ENCODE data around the gene CR1L.
"Not testable (repeated sequence)": the region's sequence is repeated elsewhere in the genome, so short reads cannot be mapped to it uniquely, and the experiment has no call there.

The CR1L gene

DNA sequence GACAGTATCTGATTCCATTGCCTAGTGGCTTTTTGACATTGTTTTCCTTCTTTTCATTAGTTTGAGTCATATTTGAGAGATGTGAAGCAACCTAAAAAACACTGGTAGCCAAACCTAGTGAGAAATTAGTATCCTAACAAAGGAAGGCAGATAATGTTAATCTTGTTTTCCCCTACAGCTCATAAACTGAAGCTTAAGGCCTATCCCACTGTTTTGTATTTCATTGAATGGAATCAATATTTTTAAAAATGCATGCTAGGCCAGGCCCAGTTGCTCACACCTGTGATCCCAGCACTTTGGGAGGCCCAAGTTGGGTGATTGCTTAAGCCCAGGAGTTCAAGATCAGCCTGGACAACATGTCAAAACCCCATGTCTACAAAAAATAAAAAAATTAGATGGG, 1.2 kb downstream of the CR1L start:
- no peak for DNase-seq (ENCODE audit: low read depth in 1 of 2, low spot score in 1 of 2)

DNA sequence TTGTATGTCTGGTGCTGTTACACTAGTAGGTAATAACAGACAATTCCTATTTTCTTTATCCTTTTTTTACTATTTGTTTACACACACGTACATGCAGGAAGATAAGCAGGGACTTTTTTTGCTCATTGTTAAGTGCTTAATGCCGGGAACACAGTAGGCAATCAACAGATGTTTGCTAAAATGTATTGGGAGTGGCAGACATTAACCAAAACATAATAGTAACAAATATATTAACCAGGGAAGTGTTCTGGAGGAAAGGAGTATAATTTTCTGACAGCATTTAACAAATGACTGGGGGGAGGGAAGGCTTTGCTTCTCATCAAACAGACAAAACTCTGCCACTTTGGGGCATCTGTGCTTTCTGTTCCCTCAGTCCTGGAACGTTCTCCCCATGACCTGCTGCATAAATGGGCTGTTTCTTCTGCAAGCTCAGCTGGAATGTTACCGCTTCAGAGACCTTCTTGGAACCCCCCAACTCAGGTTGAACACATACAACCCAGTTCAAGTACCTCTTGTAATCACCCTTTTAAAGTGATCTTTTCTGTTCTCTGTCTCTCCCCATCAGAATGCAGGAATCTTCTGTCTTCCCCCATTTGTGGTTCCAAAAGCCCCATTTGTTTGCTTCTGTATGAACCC, 2.1 kb downstream of the CR1L start:
- DNase-seq (ENCODE audit: low read depth in 1 of 2, low spot score in 1 of 2): no peak

DNA sequence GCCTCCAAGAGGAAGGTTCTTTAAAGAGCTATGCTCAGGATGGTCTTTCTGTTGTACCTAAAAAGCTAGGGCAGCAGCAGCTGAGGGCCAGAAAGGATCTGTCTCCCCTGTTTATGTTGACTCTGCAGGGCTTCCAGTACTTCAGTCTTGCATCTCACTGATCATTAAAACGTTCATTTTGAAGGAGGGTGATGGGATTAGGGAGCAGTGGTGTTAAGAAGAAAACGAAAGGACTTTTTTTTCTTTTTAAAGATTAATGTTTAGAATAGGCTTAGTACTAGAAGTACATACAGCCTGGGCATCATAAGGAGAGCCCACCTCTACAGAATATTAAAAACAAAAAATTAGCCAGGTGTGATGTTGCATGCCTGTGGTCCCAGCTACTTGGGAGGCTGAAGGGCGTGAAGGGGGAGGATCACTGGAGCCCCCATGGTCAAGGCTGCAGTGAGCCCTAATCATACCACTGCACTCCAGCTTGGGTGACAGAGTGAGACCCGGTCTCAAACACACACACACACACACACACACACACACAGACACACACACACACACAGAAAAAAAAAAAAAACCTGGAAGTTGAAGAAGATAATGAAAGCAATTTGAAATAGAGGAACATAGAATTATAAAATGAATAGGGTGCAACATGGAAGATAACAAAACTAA, 2.9 kb downstream of the CR1L start:
- DNase-seq (ENCODE audit: low read depth in 1 of 2, low spot score in 1 of 2): no peak

DNA sequence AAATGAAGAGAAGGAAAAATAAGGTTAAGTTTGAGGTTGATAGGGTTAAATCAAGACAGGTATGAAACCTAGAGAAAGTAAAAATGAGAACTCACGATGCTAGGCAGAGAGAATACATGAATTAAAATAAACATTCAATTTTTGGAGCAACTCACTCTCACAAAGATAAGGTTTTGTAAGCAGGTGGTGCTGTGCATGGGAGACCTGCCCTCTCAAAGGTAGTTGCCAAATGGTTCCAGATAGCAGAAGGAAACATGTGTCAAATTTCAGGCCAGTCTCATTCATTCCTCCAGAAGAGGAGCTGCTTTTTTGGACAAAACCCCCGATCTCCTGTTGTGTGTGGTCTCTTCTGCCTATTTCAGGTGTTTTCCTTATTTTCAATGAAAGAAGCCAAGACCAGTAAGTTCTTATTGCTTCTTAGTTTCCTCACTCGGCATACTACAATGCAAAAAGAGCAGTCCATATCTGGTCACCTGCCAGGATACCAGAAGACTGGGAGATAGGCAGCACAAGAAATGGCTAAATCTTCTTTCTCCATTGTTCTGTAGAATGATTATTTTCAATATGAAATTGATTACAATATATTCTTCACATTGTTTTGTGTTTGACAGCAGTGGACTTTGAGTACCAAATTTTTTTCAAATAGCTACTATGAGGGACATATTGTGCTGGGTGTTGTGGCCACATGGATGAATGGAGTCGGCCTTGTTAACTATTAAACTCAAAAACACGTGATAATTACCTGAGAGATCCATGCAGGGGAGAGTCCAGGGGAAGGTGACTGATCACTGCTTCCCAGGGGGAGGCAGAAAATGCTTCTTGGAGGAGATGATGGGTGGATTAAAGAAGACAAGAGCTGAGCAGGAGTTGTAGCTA, 3.6 kb downstream of the CR1L start:
- DNase-seq (ENCODE audit: low read depth in 1 of 2, low spot score in 1 of 2): no peak

DNA sequence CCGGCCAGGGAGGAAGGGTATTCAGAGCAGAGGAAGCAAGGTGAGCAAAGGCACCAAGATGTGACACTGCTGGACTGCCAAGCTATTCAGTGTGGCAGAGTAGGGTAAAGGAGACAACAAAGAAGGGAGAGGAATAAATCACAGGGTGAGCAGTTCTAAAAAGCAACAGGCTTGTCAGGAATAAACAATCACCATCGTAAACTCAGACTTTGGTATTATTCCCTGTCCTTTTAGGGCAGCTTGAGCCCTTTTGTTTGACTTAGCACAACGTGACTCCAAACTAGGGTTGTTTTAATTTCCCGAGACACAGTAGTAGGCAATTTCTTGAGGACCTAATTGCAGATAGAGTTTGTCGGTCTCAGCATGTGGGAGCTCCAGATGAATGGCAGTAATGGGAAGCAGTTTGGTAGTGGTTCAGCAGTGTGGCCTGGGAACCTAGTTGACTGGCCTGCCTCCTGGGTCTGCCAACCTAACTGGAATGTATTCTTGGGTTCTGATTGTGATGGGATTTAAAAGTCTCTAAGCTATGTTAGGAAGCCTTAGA, 4.3 kb downstream of the CR1L start:
- DNase-seq (ENCODE audit: low read depth in 1 of 2, low spot score in 1 of 2): no peak

DNA sequence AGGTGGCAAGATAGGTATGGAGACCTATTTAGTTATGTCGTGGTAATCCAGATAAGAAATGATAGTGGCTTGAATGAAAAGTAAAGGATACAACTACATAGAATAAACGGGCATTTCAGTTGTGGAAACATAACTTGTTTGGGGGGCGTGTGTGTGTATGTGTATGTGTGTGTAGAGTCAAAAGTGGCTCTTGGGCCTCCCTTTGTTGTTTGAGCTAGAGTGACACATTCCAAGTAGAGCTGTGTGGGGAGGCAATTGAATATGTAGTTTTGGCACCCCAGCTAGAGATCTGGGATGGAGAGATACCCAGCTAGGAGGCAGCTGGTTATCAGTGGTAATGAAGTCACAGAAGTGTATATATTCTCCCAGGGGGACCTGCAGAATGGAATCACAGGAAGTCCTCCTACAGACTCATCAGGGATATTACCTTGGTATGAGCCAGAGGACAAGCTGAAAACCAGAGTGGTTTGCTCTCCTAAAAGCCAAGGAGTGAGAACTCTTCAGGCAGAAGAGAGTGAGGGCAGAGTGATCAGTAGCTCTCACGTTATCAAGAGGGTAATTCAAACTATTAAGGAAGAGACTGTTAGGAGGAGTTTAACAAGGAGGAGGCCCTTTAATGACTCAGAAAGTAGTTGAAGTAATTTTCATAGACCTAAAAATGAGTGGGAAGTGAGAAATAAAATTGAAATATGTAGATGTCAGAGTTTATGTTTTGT, 5.1 kb downstream of the CR1L start:
- no peak for DNase-seq (ENCODE audit: low read depth in 1 of 2, low spot score in 1 of 2)

DNA sequence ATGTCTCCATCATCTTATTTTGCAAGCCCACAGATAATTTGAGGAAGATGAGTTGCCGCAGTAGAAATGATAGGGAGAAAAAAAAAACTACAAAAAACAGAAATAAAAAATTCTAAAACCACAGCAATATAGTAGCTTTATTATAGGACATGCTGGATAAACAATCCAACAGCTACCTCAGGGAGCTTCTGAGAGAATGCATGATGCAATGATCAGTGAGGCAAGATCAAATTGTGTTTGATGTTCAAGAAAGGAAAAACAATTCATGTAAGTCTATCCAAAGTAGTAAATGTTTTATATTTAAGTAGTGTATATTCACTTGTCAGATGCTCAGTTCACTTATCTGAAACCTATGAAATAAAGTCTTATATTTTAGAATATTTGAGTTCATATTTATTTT, 6.7 kb downstream of the CR1L start:
- DNase-seq (ENCODE audit: low read depth in 1 of 2, low spot score in 1 of 2): no peak

DNA sequence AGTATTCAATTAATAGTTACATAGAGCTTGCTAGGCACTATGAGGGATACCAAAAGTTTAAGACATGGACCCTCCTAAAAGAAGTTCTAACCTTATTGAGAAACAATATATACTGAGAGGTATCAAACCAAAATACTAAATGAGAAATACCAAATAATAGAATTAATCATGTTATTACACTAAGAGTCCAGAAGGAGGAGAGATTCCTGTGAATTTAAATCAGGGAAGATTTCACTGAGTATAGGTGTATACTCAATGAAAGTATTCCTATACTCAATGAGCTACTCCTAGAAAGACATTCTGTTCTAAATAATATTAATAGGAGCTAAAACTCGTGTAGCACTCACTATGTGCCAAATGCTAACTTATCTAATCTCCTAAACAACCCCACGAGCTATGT, 9.4 kb downstream of the CR1L start:
- no peak for DNase-seq (ENCODE audit: low read depth in 1 of 2, low spot score in 1 of 2)

DNA sequence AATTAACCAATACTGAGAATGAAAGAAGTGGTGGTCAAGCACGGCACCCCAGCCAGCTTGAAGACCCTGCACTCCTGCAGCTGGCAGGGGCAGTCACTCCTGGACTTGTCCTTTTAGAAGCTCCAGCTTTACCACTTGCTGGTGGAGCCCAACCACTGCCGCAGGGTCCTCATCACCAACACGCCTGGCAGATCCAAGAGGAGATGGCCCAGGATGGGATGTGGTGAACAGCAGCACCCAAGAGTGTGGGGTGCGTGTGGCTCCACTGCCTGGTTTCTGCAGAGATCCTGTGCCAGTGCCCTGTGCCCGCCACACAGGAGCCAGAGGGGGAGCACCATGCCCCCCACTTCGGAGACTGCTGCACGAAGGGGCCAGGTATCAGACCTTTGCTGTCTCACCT, 13.5 kb downstream of the CR1L start:
- DNase-seq (ENCODE audit: low read depth in 1 of 2, low spot score in 1 of 2): no peak

DNA sequence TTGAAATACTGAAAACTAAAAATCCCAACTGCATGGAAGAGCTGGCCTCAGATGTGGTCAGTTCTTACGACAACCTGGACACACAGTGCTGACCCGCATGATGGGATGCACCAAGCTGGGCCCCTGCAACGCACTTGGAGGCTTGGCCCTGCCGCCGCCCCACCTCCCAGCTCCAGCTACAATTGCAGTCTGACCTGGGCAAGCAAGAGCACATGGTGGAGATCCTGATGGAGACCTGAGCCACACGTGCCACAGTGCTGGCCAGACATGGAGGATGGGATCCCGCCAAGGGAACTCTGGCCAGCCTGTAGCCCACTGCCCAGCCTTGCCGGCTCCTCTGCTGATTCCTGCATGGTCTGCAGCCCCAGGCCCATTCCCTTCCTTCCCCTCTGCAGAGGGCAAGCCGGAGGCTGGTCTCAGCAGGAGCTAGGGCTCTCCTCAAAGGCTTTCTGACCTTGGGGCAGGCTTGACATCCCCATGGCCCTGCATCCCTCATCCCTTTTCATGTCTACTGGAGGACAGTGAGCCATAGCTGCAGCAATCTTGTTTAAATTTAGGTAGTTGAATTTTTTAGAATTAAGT, 14.1 kb downstream of the CR1L start:
- no peak for DNase-seq (ENCODE audit: low read depth in 1 of 2, low spot score in 1 of 2)

DNA sequence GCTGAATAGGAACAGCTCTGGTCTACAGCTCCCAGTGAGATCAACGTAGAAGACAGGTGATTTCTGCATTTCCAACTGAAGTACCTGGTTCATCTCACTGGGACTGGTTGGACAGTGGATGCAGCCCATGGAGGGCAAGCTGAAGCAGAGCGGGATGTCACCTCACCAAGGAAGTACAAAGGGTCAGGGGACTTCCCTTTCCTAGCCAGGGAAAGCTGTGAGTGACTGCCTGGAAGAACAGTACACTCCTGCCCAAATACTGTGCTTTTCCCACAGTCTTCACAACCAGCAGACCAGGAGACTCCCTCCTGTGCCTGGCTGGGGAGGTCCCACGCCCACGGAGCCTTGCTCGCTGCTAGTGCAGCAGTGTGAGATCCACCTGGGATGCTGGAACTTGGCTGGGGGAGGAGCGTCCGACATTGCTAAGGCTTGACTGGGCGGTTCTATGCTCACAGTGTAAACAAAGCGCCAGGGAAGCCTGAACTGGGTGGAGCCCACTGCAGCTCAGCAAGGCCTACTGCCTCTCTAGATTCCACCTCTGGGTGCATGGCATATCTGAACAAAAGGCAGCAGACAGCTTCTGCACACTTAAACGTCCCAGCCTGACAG, 14.7 kb downstream of the CR1L start:
- no peak for DNase-seq (ENCODE audit: low read depth in 1 of 2, low spot score in 1 of 2)

DNA sequence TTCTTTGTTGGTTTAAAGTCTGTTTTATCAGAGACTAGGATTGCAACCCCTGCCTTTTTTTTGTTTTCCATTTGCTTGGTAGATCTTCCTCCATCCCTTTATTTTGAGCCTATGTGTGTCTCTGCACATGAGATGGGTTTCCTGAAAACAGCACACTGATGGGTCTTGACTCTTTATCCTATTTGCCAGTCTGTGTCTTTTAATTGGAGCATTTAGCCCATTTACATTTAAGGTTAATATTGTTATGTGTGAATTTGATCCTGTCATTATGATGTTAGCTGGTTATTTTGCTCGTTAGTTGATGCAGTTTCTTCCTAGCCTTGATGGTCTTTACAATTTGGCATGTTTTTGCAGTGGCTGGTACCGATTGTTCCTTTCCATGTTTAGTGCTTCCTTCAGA, 16.5 kb downstream of the CR1L start:
- not testable (repeated sequence) for DNase-seq (ENCODE audit: low read depth in 1 of 2, low spot score in 1 of 2)

DNA sequence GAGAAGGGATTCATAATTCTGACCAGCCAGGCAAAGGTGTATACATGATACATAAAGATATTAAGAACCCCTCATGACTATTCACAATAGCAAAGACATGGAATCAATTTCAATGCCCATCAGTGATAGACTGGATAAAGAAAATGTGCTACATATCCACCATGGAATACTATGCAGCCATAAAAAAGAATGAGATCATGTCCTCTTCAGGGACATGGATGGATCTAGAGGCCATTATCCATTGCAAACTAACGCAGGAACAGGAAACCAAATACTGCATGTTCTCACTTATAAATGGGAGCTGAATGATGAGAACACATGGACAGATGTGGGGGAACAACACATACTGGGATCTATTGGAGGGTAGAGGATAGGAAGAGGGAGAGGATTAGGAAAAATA, 21.4 kb downstream of the CR1L start:
- no peak for DNase-seq (ENCODE audit: low read depth in 1 of 2, low spot score in 1 of 2)

DNA sequence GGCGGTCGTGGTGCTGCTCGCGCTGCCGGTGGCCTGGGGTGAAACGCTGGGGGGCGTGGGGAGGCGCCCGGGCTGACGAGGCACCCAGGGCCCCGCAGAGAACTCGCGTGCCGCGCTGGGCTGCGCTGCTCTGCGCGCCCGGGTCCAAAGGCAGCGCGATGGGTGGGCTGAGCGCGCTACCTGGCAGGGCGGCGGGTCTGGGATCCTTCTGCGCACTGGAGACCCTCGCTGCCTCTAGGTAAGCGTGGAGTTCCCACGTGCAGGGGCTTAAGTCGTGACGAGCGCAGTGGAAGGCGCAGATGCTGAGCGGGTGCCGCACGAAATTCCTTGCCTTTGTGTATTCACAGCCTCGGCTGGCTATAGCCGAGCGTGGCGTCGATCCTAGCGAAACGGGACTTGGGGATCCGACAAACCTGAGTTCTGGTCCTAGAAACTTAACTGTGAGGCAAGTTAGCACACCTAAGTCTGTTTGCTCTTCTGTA, 24.6 kb downstream of the CR1L start:
- no peak for DNase-seq (ENCODE audit: low read depth in 1 of 2, low spot score in 1 of 2)

DNA sequence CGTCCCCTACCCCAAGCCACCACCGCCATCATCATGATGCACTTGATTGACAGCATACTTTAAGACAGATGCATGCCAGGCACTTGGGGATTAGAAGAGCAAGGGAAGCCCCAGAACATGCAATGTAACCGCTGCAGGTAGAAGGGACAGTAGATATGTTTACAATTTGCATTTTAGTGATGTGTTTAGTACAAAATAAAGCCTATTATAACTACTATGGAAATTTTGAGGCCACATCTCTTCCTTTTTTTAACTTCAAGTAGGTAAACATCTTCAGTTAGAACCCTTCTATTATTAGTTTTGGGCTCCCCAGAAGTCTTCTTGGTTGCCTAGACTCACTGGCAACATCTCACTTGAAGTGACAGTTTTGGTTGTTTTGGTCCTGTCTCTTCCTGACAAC, 25.3 kb downstream of the CR1L start:
- DNase-seq (ENCODE audit: low read depth in 1 of 2, low spot score in 1 of 2): no peak

DNA sequence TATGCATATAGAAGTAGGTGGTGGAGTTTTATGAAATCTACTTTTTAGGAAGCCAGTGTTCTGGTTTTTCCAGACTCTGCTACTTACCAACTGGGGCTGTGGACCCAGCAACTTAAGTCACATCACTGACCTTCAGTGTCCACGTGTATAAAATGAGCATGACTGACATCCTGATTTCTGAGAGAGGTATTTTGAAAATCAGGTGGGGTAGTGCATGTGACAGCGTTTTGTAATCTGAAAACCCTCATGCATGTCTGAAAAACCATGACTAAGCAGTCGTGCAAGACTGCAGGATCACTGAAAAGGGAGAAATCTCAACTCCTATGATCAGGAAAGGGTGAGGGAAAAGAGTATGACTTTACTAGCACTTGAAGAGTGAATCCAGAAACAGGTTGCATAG, 26.1 kb downstream of the CR1L start:
- no peak for DNase-seq (ENCODE audit: low read depth in 1 of 2, low spot score in 1 of 2)

DNA sequence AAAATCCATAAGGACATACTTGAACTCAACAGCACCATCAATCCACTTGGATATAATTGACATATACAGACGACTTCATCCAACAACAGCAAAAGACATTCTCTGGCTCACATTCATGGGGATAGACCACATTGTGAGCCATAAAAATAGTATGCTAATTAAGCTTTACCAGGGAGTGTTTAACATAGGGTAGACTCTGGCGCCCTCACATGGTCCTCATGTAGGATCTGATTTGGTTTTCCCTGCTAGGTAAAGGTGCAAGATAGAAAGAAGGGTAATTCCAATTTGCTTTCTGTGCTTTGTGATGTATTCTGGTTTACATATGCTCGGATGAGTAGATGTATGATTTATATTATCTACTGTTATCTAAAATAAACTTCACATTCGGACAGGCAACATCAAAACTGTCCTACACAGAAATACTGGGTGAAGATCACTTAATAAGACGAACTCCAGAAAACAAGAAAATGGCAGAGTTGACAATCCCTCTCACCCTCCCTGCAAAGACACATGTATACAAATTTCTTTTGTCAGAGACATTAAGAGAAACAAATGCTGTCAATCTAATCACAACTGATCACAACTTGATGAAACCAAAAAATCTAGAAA, 27.7 kb downstream of the CR1L start:
- no peak for DNase-seq (ENCODE audit: low read depth in 1 of 2, low spot score in 1 of 2)

DNA sequence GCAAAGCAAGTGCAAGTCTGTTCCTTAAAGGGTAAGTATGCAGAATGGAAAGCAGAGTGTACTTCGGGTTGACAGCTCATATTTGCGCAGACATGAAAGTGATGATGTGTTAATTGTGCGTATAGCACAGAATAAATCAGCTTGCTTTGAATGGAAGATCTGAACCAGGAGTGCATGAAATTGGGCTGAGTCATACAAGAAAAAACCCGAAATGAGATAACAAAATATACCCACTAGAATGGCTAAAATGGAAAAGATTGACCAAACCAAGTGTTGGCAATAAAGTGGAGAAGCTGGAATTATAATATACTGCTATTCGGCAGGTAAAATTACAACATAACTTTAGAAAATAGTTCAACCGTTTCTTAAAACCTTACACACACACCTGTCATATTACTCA, 28.5 kb downstream of the CR1L start:
- DNase-seq (ENCODE audit: low read depth in 1 of 2, low spot score in 1 of 2): no peak

DNA sequence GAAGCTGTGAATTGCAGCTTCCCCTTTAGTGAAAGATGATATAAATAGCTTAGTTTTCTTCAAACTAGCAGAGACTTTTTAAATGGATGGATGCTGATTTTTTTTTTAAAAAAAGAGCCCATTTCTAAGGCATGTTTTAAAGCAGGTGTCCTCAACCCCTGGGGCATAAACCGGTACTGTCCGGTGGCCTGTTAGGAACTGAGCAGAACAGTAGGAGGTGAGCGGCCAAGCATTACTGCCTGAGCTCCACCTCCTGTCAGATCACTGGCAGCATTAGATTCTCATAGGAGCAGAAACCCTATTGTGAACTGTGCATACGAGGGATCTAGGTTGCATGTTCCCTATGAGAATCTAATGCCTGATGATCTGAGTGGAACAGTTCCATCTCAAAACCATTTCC, 31.2 kb downstream of the CR1L start:
- no peak for DNase-seq (ENCODE audit: low read depth in 1 of 2, low spot score in 1 of 2)
